ENCODE results near the gene SPATA3. TPM values are rescaled to one million over a fixed set of nuclear protein-coding genes. Genes with fewer than 3 reads are reported as not detected.

SPATA3 gene
- total and polyA plus RNA-seq, 2 of the 13 experiments (the other 11 are each of a cell fraction or from before 2014, with no cell fraction given), result not detected

- peak; percentile 59 for TF ChIP-seq RXRB (CRISPR knock-in tag; IDR thresholded peaks at IDR 0.05; ENCODE audit: borderline replicate concordance)
- TF ChIP-seq THAP9 (CRISPR knock-in tag; IDR thresholded peaks at IDR 0.05; ENCODE audit: borderline replicate concordance), result peak; percentile 26; the same call in 1 of the 2 replicates
- peak in 1 of 2 experiments; percentile 41; a peak in 1 of 4 replicates for TF ChIP-seq HMGXB4 (CRISPR knock-in tag; IDR thresholded peaks at IDR 0.05; ENCODE audit: borderline replicate concordance in 1 of 2, low read depth in 1 of 2)
- TF ChIP-seq NFKBIZ (CRISPR knock-in tag; IDR thresholded peaks at IDR 0.05), result no peak
- peak; percentile 24 for TF ChIP-seq SALL1 (CRISPR knock-in tag; IDR thresholded peaks at IDR 0.05)
- TF ChIP-seq ATF5 (CRISPR knock-in tag; IDR thresholded peaks at IDR 0.05; ENCODE audit: low read depth), result no peak
- peak; percentile 49; the same call in 1 of the 2 replicates for TF ChIP-seq THAP11 (CRISPR knock-in tag; IDR thresholded peaks at IDR 0.05)
- peak; percentile 79 for TF ChIP-seq GATAD2A (CRISPR knock-in tag; IDR thresholded peaks at IDR 0.05)
- TF ChIP-seq HES4 (CRISPR knock-in tag; IDR thresholded peaks at IDR 0.05; ENCODE audit: borderline replicate concordance), result no peak
- TF ChIP-seq SOX6 (IDR thresholded peaks at IDR 0.05), result no peak
- TF ChIP-seq SOX6 (CRISPR knock-in tag; IDR thresholded peaks at IDR 0.05), result peak; percentile 78
- TF ChIP-seq ZNF296 (CRISPR knock-in tag; conservative IDR thresholded peaks at IDR 0.05), result no peak
- 0 out of 2 replicates have a peak, but pooled peaks have one; percentile 48 for TF ChIP-seq MED13 (CRISPR knock-in tag; IDR thresholded peaks at IDR 0.05)
- no peak for TF ChIP-seq ZNF768 (CRISPR knock-in tag; IDR thresholded peaks at IDR 0.05)
- no peak; the same call in 1 of the 2 replicates for TF ChIP-seq HNF4G (IDR thresholded peaks at IDR 0.05; ENCODE audit: borderline replicate concordance, low read depth, low read length)
- 0 out of 2 replicates have a peak, but pooled peaks have one; percentile 60 for TF ChIP-seq HNF4G (CRISPR knock-in tag; IDR thresholded peaks at IDR 0.05; ENCODE audit: borderline replicate concordance, low read depth)
- no peak for TF ChIP-seq ERF (CRISPR knock-in tag; IDR thresholded peaks at IDR 0.05)
- TF ChIP-seq TP53 (CRISPR knock-in tag; conservative IDR thresholded peaks at IDR 0.05), result peak; percentile 71; the same call in 1 of the 2 replicates
- TF ChIP-seq ZBTB7A (CRISPR knock-in tag; IDR thresholded peaks at IDR 0.05), result peak; percentile 60; the same call in 1 of the 2 replicates
- peak; percentile 42; the same call in 1 of the 2 replicates for TF ChIP-seq ZNF605 (CRISPR knock-in tag; IDR thresholded peaks at IDR 0.05)
- TF ChIP-seq CREBL2 (CRISPR knock-in tag; IDR thresholded peaks at IDR 0.05; ENCODE audit: borderline replicate concordance), result 0 out of 2 replicates have a peak, but pooled peaks have one; percentile 50
- TF ChIP-seq ZNF274 (CRISPR knock-in tag; IDR thresholded peaks at IDR 0.05), result peak; percentile 93
- peak; percentile 64; the same call in 1 of the 2 replicates for TF ChIP-seq ZNF710 (CRISPR knock-in tag; IDR thresholded peaks at IDR 0.05; ENCODE audit: borderline replicate concordance)
Observed at GRCh38 chr2:231047274-231047922, 51.5 kb downstream of the SPATA3 start (continued).
